ENCODE data around the gene IPO13.

IPO13 gene

GRCh38 chr1:43987159-43987902 is 40.6 kb downstream of the IPO13 start:
- DNase-seq (ENCODE audit: low read depth in 2 of 2): no peak

- no peak for DNase-seq (ENCODE audit: low read depth in 2 of 2)
Measured at GRCh38 chr1:43990271-43991199, 43.8 kb downstream of the IPO13 start.

- DNase-seq (ENCODE audit: low read depth in 2 of 2): no peak
Measured at GRCh38 chr1:43991200-43991475, 44.4 kb downstream of the IPO13 start.

GRCh38 chr1:43991476-43992231 is 44.9 kb downstream of the IPO13 start, which contains the start of gene CCDC24:
CCDC24 (plus strand) TSS chr1:43991599; CDS start chr1:43991879, 280 bp downstream.
- DNase-seq (ENCODE audit: low read depth in 2 of 2): peak; percentile 47 to 55

GRCh38 chr1:43992232-43992995 is 45.7 kb downstream of the IPO13 start:
- no peak for DNase-seq (ENCODE audit: low read depth in 2 of 2)

- DNase-seq (ENCODE audit: low read depth in 2 of 2): no peak
Measured at GRCh38 chr1:43993206-43993914, 46.6 kb downstream of the IPO13 start.

- DNase-seq (ENCODE audit: low read depth in 2 of 2): no peak
Measured at GRCh38 chr1:43994071-43994470, 47.3 kb downstream of the IPO13 start.

- DNase-seq (ENCODE audit: low read depth in 2 of 2): no peak
Measured at GRCh38 chr1:43994794-43995790, 48.3 kb downstream of the IPO13 start.

GRCh38 chr1:43995984-43996732 is 49.4 kb downstream of the IPO13 start:
- DNase-seq (ENCODE audit: low read depth in 2 of 2): no peak

- no peak for DNase-seq (ENCODE audit: low read depth in 2 of 2)
Measured at GRCh38 chr1:43996733-43997115, 50.0 kb downstream of the IPO13 start.

- DNase-seq (ENCODE audit: low read depth in 2 of 2): no peak
Measured at GRCh38 chr1:43997295-43997999, 50.7 kb downstream of the IPO13 start.

GRCh38 chr1:43998000-43998378 is 51.2 kb downstream of the IPO13 start:
- DNase-seq (ENCODE audit: low read depth in 2 of 2): no peak

GRCh38 chr1:43999455-43999854 is 52.7 kb downstream of the IPO13 start:
- DNase-seq (ENCODE audit: low read depth in 2 of 2): no peak

GRCh38 chr1:44000122-44000665 is 53.4 kb downstream of the IPO13 start:
- DNase-seq (ENCODE audit: low read depth in 2 of 2): no peak

GRCh38 chr1:44002165-44002564 is 55.4 kb downstream of the IPO13 start:
- no peak for DNase-seq (ENCODE audit: low read depth in 2 of 2)

GRCh38 chr1:44002606-44003157 is 55.9 kb downstream of the IPO13 start:
- DNase-seq (ENCODE audit: low read depth in 2 of 2): no peak

- no peak for DNase-seq (ENCODE audit: low read depth in 2 of 2)
Measured at GRCh38 chr1:44008259-44008658, 61.5 kb downstream of the IPO13 start.

Data from stimulated activated CD8-positive, alpha-beta memory T cell treated with anti-CD3 and anti-CD28 coated beads, Interleukin-15, amount 100 ng/mL, for 4 hours (primary cell).